NOMO-1 treated with dmso at 0.1 percent for 144 hours (cell line): ENCODE results near the gene MYBBP1A.

Experiments used
- DNase-seq: peaks from one replicate; lab custom pipeline; 2025; ENCODE audit not compliant: unreplicated experiment; lab: John Stamatoyannopoulos, UW

MYBBP1A gene

DNA sequence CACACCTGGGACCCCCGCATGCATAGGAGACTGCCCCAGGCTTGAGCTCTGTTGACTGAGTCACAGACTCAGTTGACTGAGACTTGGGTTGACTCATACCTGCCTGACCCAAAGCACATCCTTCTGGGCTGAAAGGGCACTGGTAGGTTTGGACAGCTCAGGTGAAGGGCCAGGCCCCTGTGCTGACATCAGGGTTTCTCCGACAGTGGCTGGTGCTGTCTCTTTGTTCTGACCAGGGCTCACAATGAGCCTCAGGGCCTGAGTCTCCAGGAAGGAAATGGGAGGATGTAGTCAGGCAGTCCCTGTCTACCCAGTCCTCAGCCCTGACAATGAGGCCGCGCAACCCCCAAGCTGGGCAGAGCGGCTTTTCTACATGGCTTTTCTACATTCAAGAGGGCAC, 50.0 kb downstream of the MYBBP1A start:
- no peak for DNase-seq

GRCh38 chr17:4504188-4504587, 51.0 kb downstream of the MYBBP1A start:
- DNase-seq: no peak

DNA sequence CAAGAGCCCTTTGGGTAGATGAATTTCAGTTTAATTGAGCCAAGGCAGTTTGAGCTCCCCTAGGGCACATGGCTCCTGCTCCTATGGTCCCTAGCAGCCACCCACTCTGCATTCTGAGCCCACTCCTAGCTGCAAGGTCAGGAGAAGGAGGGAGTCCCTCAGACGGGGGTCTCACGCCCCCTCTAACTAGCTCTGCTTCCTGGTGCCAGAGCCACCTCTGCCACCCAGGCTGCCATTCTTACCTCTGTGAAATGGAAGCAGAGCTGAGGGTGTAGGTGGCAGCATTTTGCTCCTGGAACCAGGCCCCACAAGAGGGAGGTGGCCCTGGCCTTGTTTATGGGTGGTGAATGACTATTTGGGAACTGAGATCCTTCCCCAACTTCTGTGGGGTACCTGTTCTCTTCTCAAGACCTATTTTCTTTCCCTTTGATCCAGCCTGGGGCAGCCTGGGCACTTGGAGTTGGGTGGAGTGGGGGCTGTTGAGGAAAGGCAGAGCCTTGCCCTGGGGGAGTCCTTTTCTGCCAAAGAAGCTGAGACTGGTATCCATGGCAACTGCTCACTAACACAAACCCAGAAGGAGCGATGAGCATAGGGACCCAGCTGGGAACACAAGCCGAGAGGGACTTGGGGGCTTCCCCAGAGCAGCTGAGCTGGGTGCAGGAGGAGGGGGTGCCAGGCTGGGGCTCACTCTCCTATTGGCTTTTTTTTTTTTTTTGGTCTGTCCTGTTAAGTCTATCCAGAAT, 51.7 kb downstream of the MYBBP1A start:
- no peak for DNase-seq

- DNase-seq: no peak
These were observed 52.6 kb downstream of the MYBBP1A start for GRCh38 chr17:4502466-4503154.

DNA sequence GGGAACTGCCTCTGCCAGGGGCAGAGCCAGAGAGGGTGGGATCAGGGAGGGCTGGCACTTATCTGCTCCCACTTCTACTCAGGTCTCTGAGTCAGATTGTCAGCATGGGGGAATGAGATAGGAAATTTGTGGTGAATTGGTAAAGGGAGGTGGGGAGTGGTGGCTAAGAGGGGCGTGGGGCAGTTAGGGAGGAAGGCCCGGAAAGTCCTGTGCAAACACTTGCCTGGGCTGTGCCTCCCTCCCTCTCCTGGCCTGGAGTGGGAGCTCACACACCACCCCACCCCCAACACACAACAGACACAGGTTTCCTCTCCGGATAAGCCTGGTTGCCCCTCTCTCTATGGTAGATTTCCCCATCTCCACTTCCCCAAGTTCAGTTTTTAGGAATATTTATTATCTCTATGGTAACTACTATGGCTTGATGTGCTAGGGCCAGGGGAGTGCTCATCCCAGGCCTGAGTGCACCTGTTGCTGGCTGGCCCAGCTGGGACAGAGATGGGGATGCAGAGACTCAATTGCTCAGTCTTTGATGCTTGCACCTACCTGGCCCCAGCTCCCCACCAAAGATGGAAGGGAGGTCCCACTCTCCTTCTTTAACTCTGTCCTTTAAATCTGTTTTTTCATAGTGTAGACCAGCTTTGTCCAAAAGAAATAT, 53.8 kb downstream of the MYBBP1A start:
- DNase-seq: no peak

- no peak for DNase-seq
These were observed 55.0 kb downstream of the MYBBP1A start for GRCh38 chr17:4500191-4500571.

- peak; percentile 44 for DNase-seq
These were observed 55.6 kb downstream of the MYBBP1A start for GRCh38 chr17:4499431-4500190.

DNA sequence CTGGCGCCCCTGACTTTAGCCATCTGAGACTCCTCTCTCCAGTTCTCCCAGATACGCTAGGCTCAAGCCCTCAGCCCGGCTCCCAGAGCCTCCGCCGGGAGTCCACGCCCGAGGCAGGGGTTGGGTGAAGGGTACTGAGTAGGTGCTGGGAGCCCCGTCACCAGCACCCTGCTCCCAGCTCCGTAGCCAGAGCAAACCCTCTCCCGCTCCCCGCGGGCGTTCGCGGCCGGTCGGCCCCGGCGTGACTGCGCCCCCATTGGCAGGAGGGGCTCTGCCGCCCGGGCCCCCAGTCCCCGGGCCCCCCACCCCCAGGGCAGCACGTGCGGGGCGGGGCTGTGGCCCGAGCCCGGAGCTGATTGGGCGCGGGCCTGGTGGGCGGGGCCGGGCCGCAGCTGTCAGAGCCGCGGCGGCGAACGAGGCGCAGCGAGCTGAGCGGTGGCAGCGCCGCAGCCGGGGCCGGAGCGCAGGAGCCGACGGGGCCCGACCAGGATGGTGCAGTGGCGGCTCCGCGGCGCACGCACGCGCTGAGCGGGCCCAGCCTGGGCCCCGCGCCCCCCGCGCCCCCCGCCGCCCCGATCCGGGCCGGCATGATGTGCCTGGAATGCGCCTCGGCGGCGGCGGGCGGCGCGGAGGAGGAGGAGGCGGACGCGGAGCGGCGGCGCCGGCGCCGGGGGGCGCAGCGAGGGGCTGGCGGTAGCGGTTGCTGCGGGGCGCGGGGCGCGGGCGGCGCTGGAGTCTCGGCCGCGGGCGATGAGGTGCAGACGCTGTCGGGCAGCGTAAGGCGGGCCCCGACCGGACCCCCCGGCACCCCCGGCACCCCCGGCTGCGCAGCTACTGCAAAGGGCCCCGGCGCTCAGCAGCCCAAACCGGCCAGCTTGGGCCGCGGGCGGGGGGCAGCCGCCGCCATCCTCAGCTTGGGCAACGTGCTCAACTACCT, 56.5 kb downstream of the MYBBP1A start, which contains the start of gene SPNS2:
Gene SPNS2, plus strand, starts transcription at position 421 of the 937 bp plus-strand sequence. Its CDS starts 167 bp downstream, at position 588.
- DNase-seq: peak; percentile 49

DNA sequence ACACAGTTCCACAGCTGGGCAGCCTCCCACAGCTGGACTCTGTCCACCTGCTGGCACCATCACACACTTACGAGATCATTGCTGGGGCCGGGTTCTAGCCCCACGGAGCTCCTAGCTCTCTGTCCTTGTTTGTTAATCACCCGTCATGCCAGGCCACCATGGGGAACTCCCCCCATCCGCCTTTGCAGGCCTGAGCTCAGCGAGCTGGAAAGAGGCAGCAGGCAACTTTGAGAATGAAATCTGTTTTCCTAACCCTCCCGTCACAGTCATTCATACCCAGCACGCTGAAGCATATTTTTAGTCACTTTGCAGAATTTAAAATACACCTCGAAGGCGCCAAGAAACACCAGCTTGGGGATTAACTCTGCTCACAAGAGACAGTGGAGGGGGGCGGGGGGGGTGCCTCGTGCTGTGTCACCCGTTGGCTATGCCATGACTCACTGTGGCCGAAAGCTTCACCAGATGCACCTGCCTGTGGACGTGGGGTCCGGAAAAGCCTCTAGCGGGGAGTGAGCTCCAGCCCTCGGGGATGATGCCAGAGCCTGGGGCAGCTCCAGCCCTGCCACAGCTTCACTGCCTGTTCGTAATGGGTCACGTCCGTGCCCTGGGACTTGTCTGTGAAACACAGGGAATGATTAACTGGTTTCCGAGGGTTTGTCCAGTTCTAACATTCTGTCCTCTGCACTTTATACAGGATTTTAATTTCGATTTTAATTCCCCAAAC, 57.9 kb downstream of the MYBBP1A start:
- DNase-seq: no peak

DNA sequence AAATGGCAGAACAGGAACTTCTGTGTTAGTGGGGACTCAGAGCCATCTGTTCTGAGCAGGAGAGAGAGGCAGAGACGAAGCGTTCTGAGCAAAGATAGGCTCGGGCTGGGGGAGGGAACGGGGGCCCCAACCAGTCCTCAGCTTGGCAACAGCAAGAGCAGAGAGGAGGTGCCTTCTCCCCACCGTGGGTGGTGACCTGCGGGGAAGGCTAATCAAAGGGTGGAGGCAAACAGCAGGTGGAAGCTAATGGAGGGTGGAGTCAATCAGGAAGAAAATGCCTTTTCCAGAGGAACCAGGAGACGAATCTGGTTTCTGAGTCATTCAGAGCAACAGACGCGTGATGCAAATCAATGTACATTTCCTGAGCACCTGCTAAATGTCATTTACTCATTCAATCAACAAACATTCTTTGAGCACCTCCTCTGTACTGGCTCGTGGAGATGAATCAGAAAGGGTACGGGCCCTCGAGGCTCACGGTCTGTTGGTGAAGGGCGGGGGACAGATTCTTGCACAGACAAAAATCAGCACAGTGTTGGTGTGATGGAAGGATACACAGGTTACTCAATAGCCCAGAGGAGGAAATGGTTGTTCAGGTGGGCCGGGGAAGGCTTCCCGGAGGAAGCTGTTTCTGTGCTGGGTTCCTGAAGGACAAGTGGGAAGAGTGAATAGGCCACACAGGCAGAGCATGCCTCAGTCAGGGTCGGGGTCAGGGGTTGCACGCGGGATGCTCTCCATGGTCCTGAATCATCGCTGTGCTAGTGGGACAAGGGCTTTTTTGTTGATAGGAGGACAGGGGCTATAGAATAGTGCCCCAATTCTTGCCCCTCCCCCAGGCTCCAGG, 62.2 kb downstream of the MYBBP1A start:
- no peak for DNase-seq

DNA sequence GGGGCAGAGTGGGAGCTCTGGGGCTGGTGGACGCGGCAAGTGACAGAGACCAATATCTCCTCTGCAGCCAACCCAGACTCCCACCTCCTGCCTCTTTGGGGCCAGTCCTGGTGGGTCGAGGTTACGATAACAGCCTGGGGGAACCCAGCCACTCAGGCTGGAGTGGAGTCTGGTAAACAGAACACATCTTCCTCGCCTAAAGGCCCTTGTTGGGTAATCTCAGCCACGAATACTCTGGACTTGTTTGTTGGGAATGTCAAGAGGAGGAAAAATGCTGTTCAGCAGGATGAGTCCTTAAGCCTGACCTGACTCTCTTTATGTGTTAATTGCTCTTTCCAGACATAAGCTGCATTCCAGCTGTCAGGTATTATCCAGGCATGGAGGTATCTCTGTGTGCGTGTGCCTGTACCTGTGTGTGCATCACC, 64.5 kb downstream of the MYBBP1A start:
- DNase-seq: no peak

- DNase-seq: no peak
These were observed 65.0 kb downstream of the MYBBP1A start for GRCh38 chr17:4490109-4490591.

DNA sequence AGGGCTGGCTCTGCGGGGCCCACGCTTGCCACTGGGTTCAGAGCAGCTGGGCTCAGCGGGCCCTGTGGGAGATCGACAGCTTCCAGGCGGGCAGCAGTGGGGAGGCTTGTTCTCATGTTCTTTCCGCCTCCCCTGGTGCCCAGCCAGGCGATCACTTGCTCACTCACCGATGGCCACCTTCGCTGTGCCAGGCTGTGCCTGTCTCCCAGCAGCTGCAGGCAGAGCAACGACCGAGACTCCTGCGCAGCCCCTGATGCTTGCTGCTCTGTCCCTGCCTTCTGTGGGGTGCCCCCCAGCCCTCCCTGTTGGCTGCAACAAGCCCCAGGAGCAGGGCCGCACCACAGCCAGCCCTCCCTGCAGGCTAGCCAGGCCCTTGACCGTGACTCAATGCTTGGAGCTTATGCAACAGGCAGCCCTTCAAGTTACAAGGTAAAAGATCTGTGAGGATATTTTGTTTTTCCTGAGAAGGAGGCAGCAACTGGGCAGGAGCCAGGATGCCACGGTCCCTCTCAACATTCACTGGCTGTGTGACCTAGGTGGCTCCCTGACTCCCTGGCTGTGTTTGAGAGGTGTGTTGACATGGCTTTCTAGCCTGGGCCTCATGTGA, 66.1 kb downstream of the MYBBP1A start:
- DNase-seq: no peak
